NT2/D1 (cell line): ENCODE data around the gene ADGRB3.

Experiments used
- SUZ12 ChIP-seq: IDR thresholded peaks from 2 replicates; pipeline ENCODE4 v1.6.1; 2011; ENCODE audit not compliant: insufficient read length, insufficient read depth; ENCODE audit errors: extremely low read depth
- YY1 ChIP-seq: IDR thresholded peaks from 2 replicates; pipeline ENCODE4 v1.6.1; 2011; ENCODE audit not compliant: insufficient read length, insufficient read depth
- ZNF274 ChIP-seq: IDR thresholded peaks from 2 replicates; pipeline ENCODE4 v1.6.1; 2011; ENCODE audit warnings: mild to moderate bottlenecking, low read depth, low read length

GRCh38 chr6:69063401-69063800 is 428.3 kb downstream of the ADGRB3 start:
- no peak for TF ChIP-seq SUZ12
- TF ChIP-seq YY1 = no peak
- TF ChIP-seq ZNF274 = no peak
